ENCODE measurements around the gene HEMGN. TPM values are rescaled to one million over a fixed set of nuclear protein-coding genes. Genes with fewer than 3 reads are reported as not detected.
"Not testable (repeated sequence)": the region's sequence is repeated elsewhere in the genome, so short reads cannot be mapped to it uniquely, and the experiment has no call there.

The HEMGN gene
- total and polyA plus RNA-seq, 2 donors (not counting 1 experiment from before 2014, with no cell fraction given): 0.06 TPM; not detected in 1

GRCh38 chr9:97962136-97962535 lies 24.2 kb upstream of the HEMGN start:
- ATAC-seq (ENCODE audit: low read depth) (no peak), DNase-seq (no peak)
- WGBS (ENCODE audit: insufficient coverage): 100% methylated on average over 1 of the region's 4 CpGs
- TF ChIP-seq CTCF (IDR thresholded peaks at IDR 0.05) (no peak), EZH2 (IDR thresholded peaks at IDR 0.05; ENCODE audit: borderline replicate concordance, insufficient read depth, low read depth, low read length, poor library complexity, severe bottlenecking) (no peak)
- H3K9ac ChIP-seq (ENCODE audit: low read length): no peak overlapping the region
- H3K4me3 Mint-ChIP-seq: no peak overlapping the region
- H3K79me2 ChIP-seq (ENCODE audit: control insufficient read depth, insufficient read depth, low read length): no peaks in the 10 kb centered on the region
- no peak overlapping the region for H3K27ac Mint-ChIP-seq
- no peaks in the 10 kb centered on the region for H3K9me3 ChIP-seq (ENCODE audit: control extremely low read depth in 1 of 3, control insufficient read depth in 2 of 3, insufficient read depth in 1 of 3, low read length in 2 of 3)
- H3K4me2 ChIP-seq (replicated peaks; ENCODE audit: low read depth, low read length, poor library complexity, severe bottlenecking): no peak overlapping the region
- H3K27me3 Mint-ChIP-seq: peaks cover 6% of the 10 kb centered on the region
- H4K20me1 ChIP-seq (ENCODE audit: control insufficient read depth, insufficient read depth, low read length, poor library complexity, severe bottlenecking): no peaks in the 10 kb centered on the region
- ChIA-PET CTCF (no interaction called here), POLR2A (no interaction called here)
- no peaks in the 10 kb centered on the region for H3K4me1 Mint-ChIP-seq
- H3K9me3 Mint-ChIP-seq (ENCODE audit: insufficient read depth): no peaks in the 10 kb centered on the region
- H3K4me3 ChIP-seq (ENCODE audit: control extremely low read depth in 1 of 5, extremely low read depth in 1 of 5, insufficient read depth in 1 of 5, low read depth in 2 of 5, low read length in 4 of 5): no peak overlapping the region
- intact Hi-C loops (cut with micrococcal nuclease): no loop called here
- no peak overlapping the region for H2AFZ ChIP-seq (ENCODE audit: insufficient read depth, low read depth, low read length, poor library complexity, severe bottlenecking)
- no peak overlapping the region for H3K27ac ChIP-seq (ENCODE audit: low read length in 2 of 2)
- no peaks in the 10 kb centered on the region for H3K36me3 ChIP-seq (replicated peaks in 1 of 2; ENCODE audit: control extremely low read depth in 1 of 2, control insufficient read depth in 1 of 2, extremely low read depth in 1 of 2, insufficient read depth in 2 of 2, low read length in 1 of 2)
- H3K4me1 ChIP-seq (ENCODE audit: control insufficient read depth in 2 of 2, insufficient read depth in 2 of 2, low read length in 2 of 2): no peaks in the 10 kb centered on the region
- H3K27me3 ChIP-seq (replicated peaks in 1 of 4; ENCODE audit: control extremely low read depth in 1 of 4, control insufficient read depth in 3 of 4, insufficient read depth in 4 of 4, low read length in 3 of 4): peaks cover 0 to 3% (median under 1%) of the 10 kb centered on the region in 4 experiments

- CTCF ChIA-PET: no interaction called here
- H3K4me2 ChIP-seq (replicated peaks; ENCODE audit: low read depth, low read length, poor library complexity, severe bottlenecking): no peak overlapping the region
- no peaks in the 10 kb centered on the region for H3K4me1 ChIP-seq (ENCODE audit: control insufficient read depth in 2 of 2, insufficient read depth in 2 of 2, low read length in 2 of 2)
- no peaks in the 10 kb centered on the region for H3K9me3 ChIP-seq (ENCODE audit: control extremely low read depth in 1 of 3, control insufficient read depth in 2 of 3, insufficient read depth in 1 of 3, low read length in 2 of 3)
- no peaks in the 10 kb centered on the region for H3K79me2 ChIP-seq (ENCODE audit: control insufficient read depth, insufficient read depth, low read length)
- intact Hi-C loops (cut with micrococcal nuclease): no loop called here
- no peaks in the 10 kb centered on the region for H3K9me3 Mint-ChIP-seq (ENCODE audit: insufficient read depth)
- no peaks in the 10 kb centered on the region for H3K4me1 Mint-ChIP-seq
- peaks cover 0 to 3% (median 0%) of the 10 kb centered on the region in 4 experiments for H3K27me3 ChIP-seq (replicated peaks in 1 of 4; ENCODE audit: control extremely low read depth in 1 of 4, control insufficient read depth in 3 of 4, insufficient read depth in 4 of 4, low read length in 3 of 4)
- no peak overlapping the region for H3K27ac Mint-ChIP-seq
- DNase-seq (no peak), ATAC-seq (ENCODE audit: low read depth) (no peak)
- no peak overlapping the region for H3K27ac ChIP-seq (ENCODE audit: low read length in 2 of 2)
- no peak for TF ChIP-seq CTCF (IDR thresholded peaks at IDR 0.05)
- TF ChIP-seq EZH2 (IDR thresholded peaks at IDR 0.05; ENCODE audit: borderline replicate concordance, insufficient read depth, low read depth, low read length, poor library complexity, severe bottlenecking): no peak
- POLR2A ChIA-PET: no interaction called here
- no peaks in the 10 kb centered on the region for H3K36me3 ChIP-seq (replicated peaks in 1 of 2; ENCODE audit: control extremely low read depth in 1 of 2, control insufficient read depth in 1 of 2, extremely low read depth in 1 of 2, insufficient read depth in 2 of 2, low read length in 1 of 2)
- H3K27me3 Mint-ChIP-seq: peaks cover 4% of the 10 kb centered on the region
- H3K4me3 Mint-ChIP-seq: no peak overlapping the region
- no peak overlapping the region for H3K4me3 ChIP-seq (ENCODE audit: control extremely low read depth in 1 of 5, extremely low read depth in 1 of 5, insufficient read depth in 1 of 5, low read depth in 2 of 5, low read length in 4 of 5)
- H3K9ac ChIP-seq (ENCODE audit: low read length): no peak overlapping the region
- H2AFZ ChIP-seq (ENCODE audit: insufficient read depth, low read depth, low read length, poor library complexity, severe bottlenecking): no peak overlapping the region
- WGBS (ENCODE audit: insufficient coverage): no CpG with 5 or more reads among the region's 2 CpGs
- no peaks in the 10 kb centered on the region for H4K20me1 ChIP-seq (ENCODE audit: control insufficient read depth, insufficient read depth, low read length, poor library complexity, severe bottlenecking)
These were observed 23.4 kb upstream of the HEMGN start for GRCh38 chr9:97961361-97961760.

GRCh38 chr9:97960678-97961328 lies 22.8 kb upstream of the HEMGN start:
- H4K20me1 ChIP-seq (ENCODE audit: control insufficient read depth, insufficient read depth, low read length, poor library complexity, severe bottlenecking); H3K9me3 ChIP-seq (ENCODE audit: control extremely low read depth in 1 of 3, control insufficient read depth in 2 of 3, insufficient read depth in 1 of 3, low read length in 2 of 3); H3K27ac ChIP-seq (ENCODE audit: low read length in 2 of 2); H3K27ac Mint-ChIP-seq; H3K4me3 Mint-ChIP-seq; H3K4me2 ChIP-seq (replicated peaks; ENCODE audit: low read depth, low read length, poor library complexity, severe bottlenecking); H3K9me3 Mint-ChIP-seq (ENCODE audit: insufficient read depth); H3K79me2 ChIP-seq (ENCODE audit: control insufficient read depth, insufficient read depth, low read length); H3K9ac ChIP-seq (ENCODE audit: low read length); H2AFZ ChIP-seq (ENCODE audit: insufficient read depth, low read depth, low read length, poor library complexity, severe bottlenecking); H3K27me3 Mint-ChIP-seq; H3K4me3 ChIP-seq (ENCODE audit: control extremely low read depth in 1 of 5, extremely low read depth in 1 of 5, insufficient read depth in 1 of 5, low read depth in 2 of 5, low read length in 4 of 5); H3K4me1 ChIP-seq (ENCODE audit: control insufficient read depth in 2 of 2, insufficient read depth in 2 of 2, low read length in 2 of 2); H3K4me1 Mint-ChIP-seq; intact Hi-C loops (cut with micrococcal nuclease); H3K27me3 ChIP-seq (replicated peaks in 1 of 4; ENCODE audit: control extremely low read depth in 1 of 4, control insufficient read depth in 3 of 4, insufficient read depth in 4 of 4, low read length in 3 of 4); ATAC-seq (ENCODE audit: low read depth); POLR2A ChIA-PET; H3K36me3 ChIP-seq (replicated peaks in 1 of 2; ENCODE audit: control extremely low read depth in 1 of 2, control insufficient read depth in 1 of 2, extremely low read depth in 1 of 2, insufficient read depth in 2 of 2, low read length in 1 of 2); DNase-seq: not testable (repeated sequence)
- 96% methylated on average over 5 of the region's 9 CpGs for WGBS (ENCODE audit: insufficient coverage)
- CTCF ChIA-PET: interaction anchor here (8.4 kb wide), 1 partner anchor 38 kb away, joined by 50 read pairs; the partner anchor contains the start of gene TRMO
